ENCODE data around the gene TRMT2A.

The TRMT2A gene

DNA sequence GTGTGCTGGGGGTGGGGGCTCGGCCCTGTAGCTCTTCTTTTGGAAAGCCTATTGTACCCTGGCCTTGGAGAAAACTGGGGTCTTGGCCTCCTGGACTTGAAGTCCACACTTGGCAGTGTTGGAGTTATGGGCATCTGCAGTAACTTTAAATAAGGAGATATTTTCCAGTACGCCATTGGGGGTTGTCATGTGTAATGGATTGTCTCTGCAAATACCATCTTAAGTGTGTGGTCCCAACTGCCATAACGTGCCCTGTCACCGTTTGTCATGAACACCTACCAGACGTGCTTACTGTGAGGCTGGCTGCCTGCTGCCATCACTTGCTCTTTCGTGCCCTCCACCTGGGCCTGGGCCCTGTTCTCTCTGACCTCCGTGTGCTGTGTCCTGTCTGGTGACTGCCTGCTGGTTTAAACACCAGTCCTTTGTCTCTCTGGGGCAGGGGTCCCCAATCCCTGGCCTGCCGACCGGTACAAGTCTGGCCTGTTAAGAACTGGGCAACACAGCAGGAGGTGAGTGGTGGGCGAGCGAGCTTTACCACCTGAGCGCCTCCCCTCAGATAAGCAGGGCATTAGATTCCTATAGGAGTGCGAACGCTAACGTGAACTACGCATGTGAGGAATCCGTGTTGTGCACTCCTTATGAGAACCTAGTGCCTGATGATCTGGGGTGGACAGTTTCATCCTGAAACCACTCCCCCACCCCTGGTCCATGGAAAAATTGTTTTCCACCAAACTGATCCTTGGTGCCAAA lies 11.0 kb upstream of the TRMT2A start:
- H3K4me3 ChIP-seq (ENCODE audit: low read depth, low read length, poor library complexity, severe bottlenecking): no peak overlapping the region
- no peak for TF ChIP-seq EZH2 (IDR thresholded peaks at IDR 0.05; ENCODE audit: borderline replicate concordance, low read length)
- TF ChIP-seq, protein P1, sequence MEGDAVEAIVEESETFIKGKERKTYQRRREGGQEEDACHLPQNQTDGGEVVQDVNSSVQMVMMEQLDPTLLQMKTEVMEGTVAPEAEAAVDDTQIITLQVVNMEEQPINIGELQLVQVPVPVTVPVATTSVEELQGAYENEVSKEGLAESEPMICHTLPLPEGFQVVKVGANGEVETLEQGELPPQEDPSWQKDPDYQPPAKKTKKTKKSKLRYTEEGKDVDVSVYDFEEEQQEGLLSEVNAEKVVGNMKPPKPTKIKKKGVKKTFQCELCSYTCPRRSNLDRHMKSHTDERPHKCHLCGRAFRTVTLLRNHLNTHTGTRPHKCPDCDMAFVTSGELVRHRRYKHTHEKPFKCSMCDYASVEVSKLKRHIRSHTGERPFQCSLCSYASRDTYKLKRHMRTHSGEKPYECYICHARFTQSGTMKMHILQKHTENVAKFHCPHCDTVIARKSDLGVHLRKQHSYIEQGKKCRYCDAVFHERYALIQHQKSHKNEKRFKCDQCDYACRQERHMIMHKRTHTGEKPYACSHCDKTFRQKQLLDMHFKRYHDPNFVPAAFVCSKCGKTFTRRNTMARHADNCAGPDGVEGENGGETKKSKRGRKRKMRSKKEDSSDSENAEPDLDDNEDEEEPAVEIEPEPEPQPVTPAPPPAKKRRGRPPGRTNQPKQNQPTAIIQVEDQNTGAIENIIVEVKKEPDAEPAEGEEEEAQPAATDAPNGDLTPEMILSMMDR (IDR thresholded peaks at IDR 0.05; ENCODE audit: low read length): no peak
- no peaks in the 10 kb centered on the region for H3K9me2 ChIP-seq (ENCODE audit: low read depth, low read length)
- no peak overlapping the region for H3K4me2 ChIP-seq (ENCODE audit: low read length)
- H3K27me3 ChIP-seq (ENCODE audit: insufficient read depth, low read length): no peaks in the 10 kb centered on the region
- H3K9me3 ChIP-seq (ENCODE audit: low read length): no peaks in the 10 kb centered on the region
- no peak overlapping the region for H3K9ac ChIP-seq (ENCODE audit: low read length)
- H3F3A ChIP-seq (ENCODE audit: insufficient read depth, low read length): no peaks in the 10 kb centered on the region; the same call in 1 of the 2 replicates
- peaks cover 6% of the 10 kb centered on the region for H3K4me1 ChIP-seq (ENCODE audit: insufficient read depth, low read length, severe bottlenecking)
- no peaks in the 10 kb centered on the region for H4K20me1 ChIP-seq (ENCODE audit: insufficient read depth, low read length)
- no peak overlapping the region for H3K27ac ChIP-seq (ENCODE audit: low read depth, low read length, poor library complexity, severe bottlenecking)
- peaks cover 54% of the 10 kb centered on the region for H3K36me3 ChIP-seq (ENCODE audit: insufficient read depth, low read length)
- H2AFZ ChIP-seq (ENCODE audit: low read length): no peak overlapping the region
- no peaks in the 10 kb centered on the region for H3K79me2 ChIP-seq (ENCODE audit: insufficient read depth, low read length)

DNA sequence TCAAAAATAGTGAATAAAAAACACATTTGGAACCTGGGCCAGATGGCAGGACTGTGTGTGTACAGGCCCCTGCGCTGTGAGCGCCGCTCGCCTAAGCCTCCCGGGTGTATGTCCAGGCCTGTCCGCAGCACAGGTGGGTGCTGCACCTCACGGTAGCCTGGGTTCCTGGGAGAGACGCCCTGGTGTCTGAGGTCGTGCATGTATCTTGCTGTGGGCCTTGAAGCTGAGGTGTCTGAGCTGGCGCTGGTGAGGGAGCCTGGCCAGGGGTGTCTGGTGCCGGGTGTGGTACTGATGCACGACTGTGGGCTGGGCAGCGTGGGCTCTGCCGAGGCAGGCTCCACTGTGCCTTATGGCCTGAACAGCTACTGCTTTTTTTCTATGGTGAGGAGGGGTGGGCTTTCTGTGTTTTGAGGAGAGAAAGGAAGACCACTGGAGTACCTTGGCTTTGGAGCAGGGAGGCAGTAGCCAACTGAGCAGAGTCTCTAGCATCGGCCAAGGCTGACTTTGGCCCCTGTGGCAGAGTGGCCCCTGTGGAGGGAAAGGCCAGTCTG lies 10.4 kb upstream of the TRMT2A start:
- Histone ChIP-seq H3K36me3 (ENCODE audit: insufficient read depth, low read length) (peaks cover 55% of the 10 kb centered on the region), H3K27me3 (ENCODE audit: insufficient read depth, low read length) (no peaks in the 10 kb centered on the region), H3K4me1 (ENCODE audit: insufficient read depth, low read length, severe bottlenecking) (peaks cover 6% of the 10 kb centered on the region), H3K9me3 (ENCODE audit: low read length) (no peaks in the 10 kb centered on the region), H3K79me2 (ENCODE audit: insufficient read depth, low read length) (peaks cover under 1% of the 10 kb centered on the region; the same call in 1 of the 2 replicates), H3K27ac (ENCODE audit: low read depth, low read length, poor library complexity, severe bottlenecking) (no peak overlapping the region), H3K4me2 (ENCODE audit: low read length) (no peak overlapping the region), H3K9me2 (ENCODE audit: low read depth, low read length) (no peaks in the 10 kb centered on the region), H3K9ac (ENCODE audit: low read length) (no peak overlapping the region), H3F3A (ENCODE audit: insufficient read depth, low read length) (no peaks in the 10 kb centered on the region; the same call in 1 of the 2 replicates), H3K4me3 (ENCODE audit: low read depth, low read length, poor library complexity, severe bottlenecking) (no peak overlapping the region), H4K20me1 (ENCODE audit: insufficient read depth, low read length) (no peaks in the 10 kb centered on the region), H2AFZ (ENCODE audit: low read length) (no peak overlapping the region)
- TF ChIP-seq, protein P1 (IDR thresholded peaks at IDR 0.05; ENCODE audit: low read length): no peak
- no peak for TF ChIP-seq EZH2 (IDR thresholded peaks at IDR 0.05; ENCODE audit: borderline replicate concordance, low read length)

DNA sequence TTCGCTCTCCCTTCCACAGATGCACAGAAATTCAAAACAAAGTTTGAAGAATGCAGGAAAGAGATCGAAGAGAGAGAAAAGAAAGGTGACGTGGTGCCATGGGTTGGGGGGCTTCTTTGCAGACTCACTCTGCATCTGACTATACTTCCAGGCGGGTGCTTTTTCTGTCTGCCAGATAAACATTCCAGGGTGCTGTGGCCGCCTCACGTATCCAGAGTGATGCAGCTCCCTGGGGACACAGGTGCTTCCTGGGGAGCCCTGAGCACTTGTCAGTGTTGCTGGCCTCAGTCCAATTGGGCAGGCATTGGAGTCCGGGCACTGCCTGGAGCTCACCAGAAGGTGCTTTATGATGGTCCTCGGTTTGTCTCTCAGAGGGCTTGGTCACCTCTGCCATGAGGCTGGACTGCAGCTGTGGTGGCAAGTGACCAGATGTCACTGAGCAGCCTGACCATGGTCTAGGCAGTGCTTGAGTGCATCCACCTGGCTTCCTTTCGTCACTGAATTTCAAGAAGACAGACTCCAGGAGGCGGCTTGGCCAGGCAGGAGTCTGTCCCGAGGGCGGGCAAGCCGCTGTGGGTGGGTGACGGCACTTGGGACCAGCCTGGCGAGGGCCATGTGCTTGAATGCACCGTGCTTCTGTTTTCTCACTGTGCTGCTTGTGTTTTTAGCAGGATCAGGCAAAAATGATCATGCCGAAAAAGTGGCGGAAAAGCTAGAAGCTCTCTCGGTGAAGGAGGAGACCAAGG lies 9.4 kb upstream of the TRMT2A start:
- H3K9me3 ChIP-seq (ENCODE audit: low read length): no peaks in the 10 kb centered on the region
- no peaks in the 10 kb centered on the region for H4K20me1 ChIP-seq (ENCODE audit: insufficient read depth, low read length)
- H3F3A ChIP-seq (ENCODE audit: insufficient read depth, low read length): no peaks in the 10 kb centered on the region; the same call in 1 of the 2 replicates
- H3K4me3 ChIP-seq (ENCODE audit: low read depth, low read length, poor library complexity, severe bottlenecking): no peak overlapping the region
- H2AFZ ChIP-seq (ENCODE audit: low read length): no peak overlapping the region
- H3K27ac ChIP-seq (ENCODE audit: low read depth, low read length, poor library complexity, severe bottlenecking): no peak overlapping the region
- H3K9me2 ChIP-seq (ENCODE audit: low read depth, low read length): no peaks in the 10 kb centered on the region
- H3K4me1 ChIP-seq (ENCODE audit: insufficient read depth, low read length, severe bottlenecking): peaks cover 6% of the 10 kb centered on the region
- H3K79me2 ChIP-seq (ENCODE audit: insufficient read depth, low read length): peaks cover 7% of the 10 kb centered on the region
- no peak overlapping the region for H3K9ac ChIP-seq (ENCODE audit: low read length)
- no peak overlapping the region for H3K4me2 ChIP-seq (ENCODE audit: low read length)
- TF ChIP-seq, protein P1 (IDR thresholded peaks at IDR 0.05; ENCODE audit: low read length): no peak
- no peak for TF ChIP-seq EZH2 (IDR thresholded peaks at IDR 0.05; ENCODE audit: borderline replicate concordance, low read length)
- peaks cover 64% of the 10 kb centered on the region for H3K36me3 ChIP-seq (ENCODE audit: insufficient read depth, low read length)
- no peaks in the 10 kb centered on the region for H3K27me3 ChIP-seq (ENCODE audit: insufficient read depth, low read length)

Data from OCI-LY1 (cell line).